MCF 10A (cell line): ENCODE measurements around the gene CELF4. TPM values are rescaled to one million over a fixed set of nuclear protein-coding genes. Genes with fewer than 3 reads are reported as not detected.

ENCODE experiments used
- BruUV-seq: library from RNA; stranded (reverse); fragments of 400-500 nt; replicated peaks from 2 replicates; lab custom pipeline; 2021; lab: Mats Ljungman, UMichigan
- CTCF ChIA-PET: fragments of 300-600 bp; sonication (Branson Sonifier 250); formaldehyde crosslinking; extraction: SDS; loops from one replicate; lab custom pipeline; 2021; ENCODE audit warnings: antibody characterized with exemption, inconsistent platforms; lab: Yijun Ruan, JAX
- POLR2A ChIA-PET: fragments of 300-600, 350-650 bp; sonication (Branson Sonifier 250); formaldehyde crosslinking; extraction: SDS; loops from one replicate; lab custom pipeline; 2020; ENCODE audit warnings: antibody characterized with exemption, inconsistent platforms; lab: Yijun Ruan, JAX
- DNase-seq: peaks from one replicate; pipeline ENCODE4 v3.0.0-alpha.2; 2018; ENCODE audit not compliant: unreplicated experiment
- H3K27ac Mint-ChIP-seq: one replicate; pipeline ENCODE4 v1.8.0; 2022; ENCODE audit warnings: mild to moderate bottlenecking, low read depth, mixed read lengths; ENCODE audit not compliant: unreplicated experiment
- H3K27me3 Mint-ChIP-seq: one replicate; pipeline ENCODE4 v1.8.0; 2022; ENCODE audit warnings: mixed read lengths; ENCODE audit not compliant: insufficient read depth, unreplicated experiment
- H3K36me3 Mint-ChIP-seq: one replicate; pipeline ENCODE4 v1.8.0; 2022; ENCODE audit warnings: mild to moderate bottlenecking, moderate library complexity, mixed read lengths; ENCODE audit not compliant: insufficient read depth, unreplicated experiment
- H3K4me1 Mint-ChIP-seq: one replicate; pipeline ENCODE4 v1.8.0; 2022; ENCODE audit warnings: mixed read lengths; ENCODE audit not compliant: insufficient read depth, unreplicated experiment
- H3K4me3 Mint-ChIP-seq: one replicate; pipeline ENCODE4 v1.8.0; 2022; ENCODE audit warnings: mild to moderate bottlenecking, moderate library complexity, mixed read lengths; ENCODE audit not compliant: unreplicated experiment
- H3K9me3 Mint-ChIP-seq: one replicate; pipeline ENCODE4 v1.8.0; 2022; ENCODE audit warnings: mixed read lengths; ENCODE audit not compliant: unreplicated experiment
- CTCF ChIP-seq: fragments of 200-600 bp; IDR thresholded peaks from one replicate; pipeline ENCODE4 v1.8.0; 2022; ENCODE audit warnings: antibody characterized with exemption, mild to moderate bottlenecking; ENCODE audit not compliant: unreplicated experiment
- intact Hi-C: fragments of 100-400 bp; cut with micrococcal nuclease; formaldehyde crosslinking; loops from 2 replicates; pipeline ENCODE4 v1.14.1; 2022
- total RNA-seq: library from RNA; stranded (reverse); gene quantifications from 2 replicates; pipeline ENCODE4 v1.2.3, GENCODE V29; 2022

The CELF4 gene
- total RNA-seq, 1 experiment from 2014 or later, result not detected

- Mint-ChIP-seq H3K9me3 (no peaks in the 10 kb centered on the region), H3K27ac (no peak overlapping the region), H3K27me3 (peaks cover 35% of the 10 kb centered on the region), H3K36me3 (no peaks in the 10 kb centered on the region), H3K4me3 (no peak overlapping the region), H3K4me1 (no peaks in the 10 kb centered on the region)
- TF ChIP-seq CTCF, result no peak
- no peak for DNase-seq
- intact Hi-C loops, result no loop called here
- POLR2A ChIA-PET, result no interaction called here
- BruUV-seq, result no TSS peak
- CTCF ChIA-PET, result no interaction called here
Observed at GRCh38 chr18:37258819-37259218, 306.8 kb downstream of the CELF4 start.

- BruUV-seq, result no TSS peak
- H3K9me3 Mint-ChIP-seq, result no peaks in the 10 kb centered on the region
- H3K27me3 Mint-ChIP-seq, result peaks cover 35% of the 10 kb centered on the region
- H3K27ac Mint-ChIP-seq, result no peak overlapping the region
- intact Hi-C loops, result no loop called here
- H3K36me3 Mint-ChIP-seq, result no peaks in the 10 kb centered on the region
- no peaks in the 10 kb centered on the region for H3K4me1 Mint-ChIP-seq
- no peak for DNase-seq
- CTCF ChIA-PET, result interaction anchor here (0.7 kb wide), 1 partner anchor 11 kb away, joined by 3 read pairs; no protein-coding TSS in a partner anchor
- no peak overlapping the region for H3K4me3 Mint-ChIP-seq
- TF ChIP-seq CTCF, result no peak
- POLR2A ChIA-PET, result no interaction called here
Observed at GRCh38 chr18:37258131-37258530, 307.5 kb downstream of the CELF4 start.

GRCh38 chr18:37254973-37255372 is 310.6 kb downstream of the CELF4 start:
- no peak for DNase-seq
- BruUV-seq, result no TSS peak
- POLR2A ChIA-PET, result no interaction called here
- Mint-ChIP-seq H3K36me3 (no peaks in the 10 kb centered on the region), H3K4me3 (no peak overlapping the region), H3K27me3 (peaks cover 35% of the 10 kb centered on the region), H3K9me3 (no peaks in the 10 kb centered on the region), H3K4me1 (no peaks in the 10 kb centered on the region), H3K27ac (no peak overlapping the region)
- no peak for TF ChIP-seq CTCF
- CTCF ChIA-PET, result no interaction called here
- intact Hi-C loops, result no loop called here

- Mint-ChIP-seq H3K9me3 (no peaks in the 10 kb centered on the region), H3K4me1 (no peaks in the 10 kb centered on the region), H3K27me3 (peaks cover 35% of the 10 kb centered on the region), H3K27ac (no peak overlapping the region), H3K4me3 (peak overlapping the region; percentile 9), H3K36me3 (peaks cover 3% of the 10 kb centered on the region)
- ChIA-PET POLR2A (no interaction called here), CTCF (no interaction called here)
- BruUV-seq, result no TSS peak
- intact Hi-C loops, result no loop called here
- no peak for DNase-seq
- TF ChIP-seq CTCF, result no peak
Observed at GRCh38 chr18:37254236-37254754, 311.3 kb downstream of the CELF4 start.
